ENCODE data around the gene RIBC2.

DNA sequence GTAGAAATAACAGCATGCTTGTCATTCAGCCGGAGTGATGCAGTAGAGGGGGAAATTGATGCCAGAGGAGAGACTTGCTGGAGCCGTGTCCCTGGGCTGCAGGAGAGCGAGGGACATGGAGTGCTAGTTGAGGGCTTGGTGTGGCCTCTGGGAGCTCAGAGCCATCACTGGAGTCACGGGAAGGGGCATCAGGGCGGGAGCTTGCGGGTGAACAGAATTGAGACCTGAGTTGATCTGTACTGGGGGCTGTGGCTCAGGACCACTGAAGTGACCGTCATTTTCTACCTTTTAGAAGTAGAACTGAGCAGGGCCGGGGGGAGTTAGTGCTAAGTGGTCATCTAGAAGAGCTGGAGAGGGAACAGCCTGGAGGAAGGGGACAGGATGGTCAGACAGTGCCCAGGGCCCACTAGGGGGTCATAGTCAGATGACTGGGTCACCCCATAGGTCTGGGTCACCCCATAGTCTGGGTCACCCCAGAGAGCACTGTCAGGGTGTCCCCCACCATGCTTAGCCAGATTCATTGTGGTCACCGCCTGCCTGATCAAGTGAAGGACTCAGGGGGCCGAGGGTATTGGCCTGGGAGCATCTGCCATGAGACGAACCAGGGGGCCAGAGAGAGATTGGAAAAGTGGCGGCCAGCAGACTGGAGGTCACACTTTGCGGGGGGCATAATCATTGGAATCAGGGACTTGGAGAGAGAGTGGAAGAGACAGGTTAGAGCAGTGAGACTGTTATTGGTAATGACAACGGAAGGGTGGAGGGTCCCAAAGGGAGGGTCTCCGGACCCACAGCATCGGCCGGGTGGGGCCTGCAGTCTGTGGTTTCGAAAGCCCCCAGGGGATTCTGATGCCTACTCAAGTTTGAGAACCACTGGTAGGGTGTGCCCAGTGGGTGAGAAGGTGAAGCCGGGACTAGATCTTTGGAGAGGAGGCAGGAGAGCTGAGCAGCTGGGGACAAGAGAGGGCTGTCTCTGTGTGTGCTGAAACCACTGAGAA lies 15.2 kb downstream of the RIBC2 start:
- TF ChIP-seq HNF4G (IDR thresholded peaks at IDR 0.05) = no peak
- no peak for TF ChIP-seq GABPA (IDR thresholded peaks at IDR 0.05 in 1 of 2, conservative IDR thresholded peaks at IDR 0.05 in 1 of 2)
- TF ChIP-seq, protein P1, sequence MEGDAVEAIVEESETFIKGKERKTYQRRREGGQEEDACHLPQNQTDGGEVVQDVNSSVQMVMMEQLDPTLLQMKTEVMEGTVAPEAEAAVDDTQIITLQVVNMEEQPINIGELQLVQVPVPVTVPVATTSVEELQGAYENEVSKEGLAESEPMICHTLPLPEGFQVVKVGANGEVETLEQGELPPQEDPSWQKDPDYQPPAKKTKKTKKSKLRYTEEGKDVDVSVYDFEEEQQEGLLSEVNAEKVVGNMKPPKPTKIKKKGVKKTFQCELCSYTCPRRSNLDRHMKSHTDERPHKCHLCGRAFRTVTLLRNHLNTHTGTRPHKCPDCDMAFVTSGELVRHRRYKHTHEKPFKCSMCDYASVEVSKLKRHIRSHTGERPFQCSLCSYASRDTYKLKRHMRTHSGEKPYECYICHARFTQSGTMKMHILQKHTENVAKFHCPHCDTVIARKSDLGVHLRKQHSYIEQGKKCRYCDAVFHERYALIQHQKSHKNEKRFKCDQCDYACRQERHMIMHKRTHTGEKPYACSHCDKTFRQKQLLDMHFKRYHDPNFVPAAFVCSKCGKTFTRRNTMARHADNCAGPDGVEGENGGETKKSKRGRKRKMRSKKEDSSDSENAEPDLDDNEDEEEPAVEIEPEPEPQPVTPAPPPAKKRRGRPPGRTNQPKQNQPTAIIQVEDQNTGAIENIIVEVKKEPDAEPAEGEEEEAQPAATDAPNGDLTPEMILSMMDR (IDR thresholded peaks at IDR 0.05; ENCODE audit: low read depth, low read length, missing input control) = no peak
- TF ChIP-seq RXRA (IDR thresholded peaks at IDR 0.05) = no peak
- no peak for TF ChIP-seq JUND (IDR thresholded peaks at IDR 0.05)
- no peak for TF ChIP-seq TAF1 (conservative IDR thresholded peaks at IDR 0.05)
- TF ChIP-seq, protein P2, sequence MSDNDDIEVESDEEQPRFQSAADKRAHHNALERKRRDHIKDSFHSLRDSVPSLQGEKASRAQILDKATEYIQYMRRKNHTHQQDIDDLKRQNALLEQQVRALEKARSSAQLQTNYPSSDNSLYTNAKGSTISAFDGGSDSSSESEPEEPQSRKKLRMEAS (IDR thresholded peaks at IDR 0.05) = no peak
- TF ChIP-seq REST (IDR thresholded peaks at IDR 0.05) = no peak
- TF ChIP-seq SP1 (IDR thresholded peaks at IDR 0.05) = no peak
